ENCODE results near the gene ELL. TPM values are rescaled to one million over a fixed set of nuclear protein-coding genes. Genes with fewer than 3 reads are reported as not detected.
A peak's percentile ranks its signal among the peaks of the same experiment; 100 is the strongest.

ELL gene
- total RNA-seq, 1 experiment from 2014 or later: 18.6 TPM

DNA sequence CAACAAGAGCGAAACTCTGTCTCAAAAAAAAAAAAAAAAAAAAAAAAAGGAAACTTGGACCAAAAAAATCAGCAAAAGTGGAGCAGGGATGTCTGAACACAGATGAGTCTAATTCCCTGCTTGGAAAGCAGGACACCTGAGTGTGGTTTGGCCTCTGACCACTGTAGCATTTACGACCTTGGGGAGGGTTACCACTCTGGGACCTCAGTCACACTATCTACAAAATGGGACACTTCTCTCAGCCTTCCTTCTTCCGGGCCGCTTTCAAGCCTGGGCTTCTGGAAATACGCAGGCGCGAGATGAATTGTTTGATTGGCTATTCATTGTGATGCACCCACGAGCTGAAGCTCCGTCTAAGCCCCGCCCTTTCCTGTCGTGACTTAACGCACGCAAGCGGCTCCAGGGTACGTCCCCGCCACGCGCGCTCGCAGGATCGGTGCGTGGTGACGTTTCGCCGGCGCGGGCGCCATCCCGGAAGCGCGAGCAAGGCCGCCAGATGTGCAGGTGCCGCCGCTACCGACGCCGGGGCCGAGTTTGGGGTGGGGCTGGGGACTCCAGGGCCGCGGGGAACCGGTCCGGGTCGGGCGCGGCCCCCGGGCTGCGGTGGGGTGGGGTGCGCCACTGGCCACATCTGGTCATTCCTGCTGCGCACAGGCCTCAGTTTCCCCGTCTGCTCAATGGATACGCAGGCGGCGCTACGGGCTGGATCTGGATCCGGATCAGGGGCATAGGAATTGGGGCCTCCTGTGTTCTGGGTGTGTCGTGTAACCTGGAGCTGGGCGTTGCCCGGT, 35.7 kb upstream of the ELL start, which contains the start of gene KXD1:
Gene KXD1, plus strand, starts transcription at position 460 of the 791 bp plus-strand sequence. CDS start 4,187 bp downstream, outside the sequence.
- Histone ChIP-seq H3K27ac (ENCODE audit: low read length) (peak within 1 kb of the TSS; percentile 96), H3K4me3 (ENCODE audit: low read depth in 2 of 2, low read length in 2 of 2) (peak within 1 kb of the TSS; percentile 89 to 94), H3K4me1 (ENCODE audit: control insufficient read depth, insufficient read depth, low read length) (0 out of 2 replicates have a peak, but pooled peaks cover 5% of the 10 kb centered on the region), H3K27me3 (ENCODE audit: control insufficient read depth, insufficient read depth, low read length) (no peaks in the 10 kb centered on the region), H3K9me3 (ENCODE audit: control insufficient read depth, insufficient read depth, low read depth, low read length) (no peaks in the 10 kb centered on the region), H3K36me3 (ENCODE audit: control insufficient read depth, insufficient read depth, low read length) (peaks cover 5% of the 10 kb centered on the region; the same call in 1 of the 2 replicates)
- in situ Hi-C loops (cut with HindIII; ENCODE audit: low pct_unique_long_range_greater_than_20kb, low sequenced_read_pairs) (no loop called here), intact Hi-C loops (cut with micrococcal nuclease; ENCODE audit: unreplicated experiment) (no loop called here)
- ATAC-seq (peak; percentile 99), DNase-seq (ENCODE audit: low read depth, low spot score) (peak; percentile 87)
- TF ChIP-seq POLR2AphosphoS5 (IDR thresholded peaks at IDR 0.05; ENCODE audit: low read depth, low read length) (peak; percentile 82), SIN3A (IDR thresholded peaks at IDR 0.05; ENCODE audit: borderline replicate concordance, insufficient read depth, low read depth, low read length) (peak; percentile 90; the same call in 1 of the 2 replicates)
- TF ChIP-seq, protein P1, sequence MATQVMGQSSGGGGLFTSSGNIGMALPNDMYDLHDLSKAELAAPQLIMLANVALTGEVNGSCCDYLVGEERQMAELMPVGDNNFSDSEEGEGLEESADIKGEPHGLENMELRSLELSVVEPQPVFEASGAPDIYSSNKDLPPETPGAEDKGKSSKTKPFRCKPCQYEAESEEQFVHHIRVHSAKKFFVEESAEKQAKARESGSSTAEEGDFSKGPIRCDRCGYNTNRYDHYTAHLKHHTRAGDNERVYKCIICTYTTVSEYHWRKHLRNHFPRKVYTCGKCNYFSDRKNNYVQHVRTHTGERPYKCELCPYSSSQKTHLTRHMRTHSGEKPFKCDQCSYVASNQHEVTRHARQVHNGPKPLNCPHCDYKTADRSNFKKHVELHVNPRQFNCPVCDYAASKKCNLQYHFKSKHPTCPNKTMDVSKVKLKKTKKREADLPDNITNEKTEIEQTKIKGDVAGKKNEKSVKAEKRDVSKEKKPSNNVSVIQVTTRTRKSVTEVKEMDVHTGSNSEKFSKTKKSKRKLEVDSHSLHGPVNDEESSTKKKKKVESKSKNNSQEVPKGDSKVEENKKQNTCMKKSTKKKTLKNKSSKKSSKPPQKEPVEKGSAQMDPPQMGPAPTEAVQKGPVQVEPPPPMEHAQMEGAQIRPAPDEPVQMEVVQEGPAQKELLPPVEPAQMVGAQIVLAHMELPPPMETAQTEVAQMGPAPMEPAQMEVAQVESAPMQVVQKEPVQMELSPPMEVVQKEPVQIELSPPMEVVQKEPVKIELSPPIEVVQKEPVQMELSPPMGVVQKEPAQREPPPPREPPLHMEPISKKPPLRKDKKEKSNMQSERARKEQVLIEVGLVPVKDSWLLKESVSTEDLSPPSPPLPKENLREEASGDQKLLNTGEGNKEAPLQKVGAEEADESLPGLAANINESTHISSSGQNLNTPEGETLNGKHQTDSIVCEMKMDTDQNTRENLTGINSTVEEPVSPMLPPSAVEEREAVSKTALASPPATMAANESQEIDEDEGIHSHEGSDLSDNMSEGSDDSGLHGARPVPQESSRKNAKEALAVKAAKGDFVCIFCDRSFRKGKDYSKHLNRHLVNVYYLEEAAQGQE (IDR thresholded peaks at IDR 0.05; ENCODE audit: insufficient read depth in 1 of 2, low read depth in 2 of 2, low read length in 1 of 2): no peak
- ChIA-PET CTCF (no interaction called here), POLR2A (interaction anchor here (0.6 to 0.7 kb wide), 3 partner anchors 118 to 224 kb away, joined by 4 to 14 read pairs (median 6); no protein-coding TSS in a partner anchor)
- no TSS peak for BruUV-seq (replicated peaks)

DNA sequence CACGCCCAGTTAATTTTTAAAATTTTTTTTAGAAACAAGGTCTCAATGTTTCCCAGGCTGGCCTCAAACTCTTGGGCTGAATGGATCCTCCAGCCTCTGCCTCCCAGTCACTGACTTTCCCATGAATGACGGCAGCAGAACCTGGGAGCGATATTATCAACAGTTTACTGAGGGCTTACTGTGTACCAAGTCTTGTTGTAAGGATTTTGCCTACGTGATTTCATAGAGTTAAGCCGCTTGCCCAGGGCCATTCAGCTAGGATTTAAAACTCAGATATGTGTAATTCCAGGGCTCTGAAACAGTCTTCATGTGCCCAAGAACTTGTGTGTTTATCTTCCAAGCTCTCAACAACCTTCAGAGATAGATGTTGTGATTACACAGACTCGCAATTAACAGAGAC, 29.8 kb upstream of the ELL start:
- in situ Hi-C loops (cut with HindIII; ENCODE audit: low pct_unique_long_range_greater_than_20kb, low sequenced_read_pairs) (no loop called here), intact Hi-C loops (cut with micrococcal nuclease; ENCODE audit: unreplicated experiment) (no loop called here)
- ChIA-PET POLR2A (no interaction called here), CTCF (no interaction called here)
- BruUV-seq (replicated peaks): no TSS peak
- ATAC-seq: no peak
- TF ChIP-seq SIN3A (IDR thresholded peaks at IDR 0.05; ENCODE audit: borderline replicate concordance, insufficient read depth, low read depth, low read length): no peak
- no peak for TF ChIP-seq TCF7L2 (IDR thresholded peaks at IDR 0.05; ENCODE audit: low read depth, low read length)
- no peaks in the 10 kb centered on the region for H3K4me1 ChIP-seq (ENCODE audit: control insufficient read depth, insufficient read depth, low read length)
- H3K4me3 ChIP-seq (ENCODE audit: low read depth in 2 of 2, low read length in 2 of 2): no peak overlapping the region
- H3K27me3 ChIP-seq (ENCODE audit: control insufficient read depth, insufficient read depth, low read length): no peaks in the 10 kb centered on the region
- no peaks in the 10 kb centered on the region for H3K9me3 ChIP-seq (ENCODE audit: control insufficient read depth, insufficient read depth, low read depth, low read length)
- no peak for DNase-seq (ENCODE audit: low read depth, low spot score)
- no peak overlapping the region for H3K27ac ChIP-seq (ENCODE audit: low read length)
- no peaks in the 10 kb centered on the region for H3K36me3 ChIP-seq (ENCODE audit: control insufficient read depth, insufficient read depth, low read length)

DNA sequence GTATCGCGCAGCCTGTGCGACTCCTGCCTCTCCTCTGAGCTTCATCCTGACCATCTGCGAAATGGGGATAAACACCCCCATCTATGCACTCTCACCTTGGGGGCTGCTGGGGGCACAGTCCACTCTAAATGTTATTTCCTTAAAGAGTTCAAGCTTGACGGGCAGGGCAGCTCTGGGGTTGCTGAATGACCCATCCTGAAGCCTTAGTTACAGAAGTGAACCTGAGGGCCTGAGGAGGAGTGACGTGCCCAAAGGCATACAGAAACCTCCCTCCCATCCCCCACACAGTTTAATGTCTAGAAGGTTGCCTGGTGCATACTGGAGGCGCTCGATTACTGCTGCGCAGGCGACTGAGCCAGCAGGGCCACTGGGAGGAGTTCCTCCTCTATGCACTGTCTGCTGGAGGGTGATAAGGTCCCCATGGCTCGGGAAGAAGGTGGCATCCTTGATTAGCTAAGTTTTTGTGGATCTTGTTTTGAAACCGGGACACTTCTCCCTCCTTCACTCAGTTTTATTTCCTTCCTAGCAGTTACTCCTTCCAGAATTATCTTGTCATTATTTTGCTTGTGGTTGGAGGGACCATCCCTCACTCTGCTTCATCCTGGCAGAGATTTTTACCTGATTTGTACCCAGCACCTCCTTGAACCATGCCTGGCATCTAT, 22.1 kb upstream of the ELL start:
- Histone ChIP-seq H3K9me3 (ENCODE audit: control insufficient read depth, insufficient read depth, low read depth, low read length) (no peaks in the 10 kb centered on the region), H3K27me3 (ENCODE audit: control insufficient read depth, insufficient read depth, low read length) (no peaks in the 10 kb centered on the region), H3K4me1 (ENCODE audit: control insufficient read depth, insufficient read depth, low read length) (peaks cover 11% of the 10 kb centered on the region; the same call in 1 of the 2 replicates), H3K36me3 (ENCODE audit: control insufficient read depth, insufficient read depth, low read length) (peaks cover 2% of the 10 kb centered on the region), H3K27ac (ENCODE audit: low read length) (peak overlapping the region; percentile 77), H3K4me3 (ENCODE audit: low read depth in 2 of 2, low read length in 2 of 2) (peak overlapping the region; percentile 39 to 55)
- CTCF ChIA-PET: no interaction called here
- no TSS peak for BruUV-seq (replicated peaks)
- no peak for TF ChIP-seq POLR2AphosphoS5 (IDR thresholded peaks at IDR 0.05; ENCODE audit: low read depth, low read length)
- no peak for TF ChIP-seq SIN3A (IDR thresholded peaks at IDR 0.05; ENCODE audit: borderline replicate concordance, insufficient read depth, low read depth, low read length)
- TF ChIP-seq CTCF (IDR thresholded peaks at IDR 0.05): no peak
- TF ChIP-seq, protein P1 (IDR thresholded peaks at IDR 0.05; ENCODE audit: insufficient read depth in 1 of 2, low read depth in 2 of 2, low read length in 1 of 2): no peak
- TF ChIP-seq TCF7L2 (IDR thresholded peaks at IDR 0.05; ENCODE audit: low read depth, low read length): no peak
- intact Hi-C loops (cut with micrococcal nuclease; ENCODE audit: unreplicated experiment) (no loop called here), in situ Hi-C loops (cut with HindIII; ENCODE audit: low pct_unique_long_range_greater_than_20kb, low sequenced_read_pairs) (no loop called here)
- peak; percentile 41 for DNase-seq (ENCODE audit: low read depth, low spot score)
- POLR2A ChIA-PET: no interaction called here
- peak; percentile 87 for ATAC-seq
